ENCODE data around the gene AEBP1.

AEBP1 gene

DNA sequence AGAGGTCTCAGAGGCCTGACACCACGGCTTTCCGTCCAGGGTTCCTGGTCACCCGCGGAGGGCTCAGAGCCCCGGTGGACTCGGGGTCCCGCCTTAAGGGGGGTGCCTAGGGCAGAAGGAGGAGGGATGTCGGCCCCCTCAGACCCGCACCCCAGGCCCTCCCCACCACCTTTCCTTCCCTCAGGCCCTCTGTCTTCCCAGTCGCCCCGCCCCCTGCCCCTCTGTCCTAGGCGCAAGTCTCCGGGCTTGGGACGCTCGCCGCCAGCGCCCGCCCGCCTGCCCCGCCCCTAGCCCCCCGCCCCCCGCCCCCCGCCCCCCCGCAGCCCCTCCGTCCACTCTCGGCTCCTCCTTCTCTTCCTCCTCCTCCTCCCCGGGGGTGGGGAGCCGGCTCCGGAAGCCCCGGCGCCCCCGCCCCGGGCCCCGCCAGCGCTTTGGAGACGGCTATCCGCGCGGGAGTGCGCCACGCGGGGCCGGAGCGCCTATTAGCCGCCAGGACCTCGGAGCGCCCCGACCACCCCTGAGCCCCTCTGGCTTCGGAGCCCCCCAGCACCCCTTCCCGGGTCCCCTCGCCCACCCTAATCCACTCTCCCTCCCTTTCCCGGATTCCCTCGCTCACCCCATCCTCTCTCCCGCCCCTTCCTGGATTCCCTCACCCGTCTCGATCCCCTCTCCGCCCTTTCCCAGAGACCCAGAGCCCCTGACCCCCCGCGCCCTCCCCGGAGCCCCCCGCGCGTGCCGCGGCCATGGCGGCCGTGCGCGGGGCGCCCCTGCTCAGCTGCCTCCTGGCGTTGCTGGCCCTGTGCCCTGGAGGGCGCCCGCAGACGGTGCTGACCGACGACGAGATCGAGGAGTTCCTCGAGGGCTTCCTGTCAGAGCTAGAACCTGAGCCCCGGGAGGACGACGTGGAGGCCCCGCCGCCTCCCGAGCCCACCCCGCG lies at the start of gene AEBP1:
Gene AEBP1 (plus strand): TSS at position 423 of the 937 bp plus-strand sequence. CDS start 321 bp downstream, at position 744.
- peak in 1 of 2 experiments; percentile 27 for DNase-seq

GRCh38 chr7:44056681-44057080 lies 47.5 kb upstream of the AEBP1 start:
- DNase-seq = no peak

GRCh38 chr7:44057181-44057848 lies 46.8 kb upstream of the AEBP1 start:
- no peak for DNase-seq

DNA sequence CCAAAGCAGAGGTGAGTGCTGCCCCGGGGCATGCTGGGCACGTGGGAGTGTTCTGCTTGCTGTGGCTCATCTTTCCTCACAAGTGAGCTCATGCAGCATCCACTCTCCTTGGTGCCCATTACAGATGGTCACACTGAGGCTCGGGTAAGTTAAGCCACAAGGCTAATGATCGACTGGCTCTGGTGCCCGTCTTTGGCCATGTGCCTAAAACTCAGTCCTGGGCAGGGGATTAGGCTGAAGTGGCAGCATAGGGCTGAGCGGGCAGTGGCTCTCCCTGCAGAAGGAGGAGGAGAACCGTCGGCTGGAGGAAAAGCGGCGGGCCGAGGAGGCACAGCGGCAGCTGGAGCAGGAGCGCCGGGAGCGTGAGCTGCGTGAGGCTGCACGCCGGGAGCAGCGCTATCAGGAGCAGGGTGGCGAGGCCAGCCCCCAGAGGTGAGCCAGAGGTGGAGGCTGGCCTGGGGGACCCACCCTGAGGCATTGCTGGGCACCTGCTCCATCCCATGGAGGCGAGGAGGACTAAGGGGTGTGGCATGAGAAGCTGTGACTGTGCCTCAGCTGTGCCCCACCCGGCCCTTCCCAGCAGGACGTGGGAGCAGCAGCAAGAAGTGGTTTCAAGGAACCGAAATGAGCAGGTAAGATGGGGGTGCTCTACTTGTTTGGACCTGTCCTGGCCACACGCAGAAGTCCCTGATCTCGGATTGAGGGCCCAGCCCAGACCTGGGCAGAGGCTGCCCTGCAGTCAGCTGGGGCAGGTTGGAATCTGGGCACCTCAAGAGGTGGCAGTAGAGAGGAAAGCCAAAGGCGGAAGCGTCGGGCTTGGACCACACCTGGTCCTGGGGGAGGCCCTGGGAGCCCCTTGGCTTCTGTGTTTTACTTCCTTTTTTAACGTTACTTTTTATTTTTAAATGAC lies 46.0 kb upstream of the AEBP1 start:
- DNase-seq = no peak

DNA sequence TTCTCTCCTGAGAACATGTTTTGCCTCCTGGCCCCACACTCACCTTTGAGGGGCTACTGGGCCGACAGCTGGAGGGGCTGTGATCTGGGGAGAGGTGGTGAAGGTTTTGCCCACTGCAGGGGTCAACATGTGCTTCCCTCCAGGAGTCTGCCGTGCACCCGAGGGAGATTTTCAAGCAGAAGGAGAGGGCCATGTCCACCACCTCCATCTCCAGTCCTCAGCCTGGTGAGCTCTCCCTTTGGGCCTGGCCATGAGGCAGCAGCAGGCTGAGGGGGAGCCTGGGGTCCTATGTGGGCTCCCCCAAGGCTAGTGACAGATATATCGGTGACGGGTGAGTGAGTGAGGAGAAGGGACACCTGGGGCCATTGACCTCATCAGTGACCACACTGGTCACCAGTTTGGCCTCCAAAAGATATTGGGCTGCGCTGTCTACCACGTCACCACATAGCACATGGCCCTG lies 45.4 kb upstream of the AEBP1 start:
- no peak for DNase-seq

DNA sequence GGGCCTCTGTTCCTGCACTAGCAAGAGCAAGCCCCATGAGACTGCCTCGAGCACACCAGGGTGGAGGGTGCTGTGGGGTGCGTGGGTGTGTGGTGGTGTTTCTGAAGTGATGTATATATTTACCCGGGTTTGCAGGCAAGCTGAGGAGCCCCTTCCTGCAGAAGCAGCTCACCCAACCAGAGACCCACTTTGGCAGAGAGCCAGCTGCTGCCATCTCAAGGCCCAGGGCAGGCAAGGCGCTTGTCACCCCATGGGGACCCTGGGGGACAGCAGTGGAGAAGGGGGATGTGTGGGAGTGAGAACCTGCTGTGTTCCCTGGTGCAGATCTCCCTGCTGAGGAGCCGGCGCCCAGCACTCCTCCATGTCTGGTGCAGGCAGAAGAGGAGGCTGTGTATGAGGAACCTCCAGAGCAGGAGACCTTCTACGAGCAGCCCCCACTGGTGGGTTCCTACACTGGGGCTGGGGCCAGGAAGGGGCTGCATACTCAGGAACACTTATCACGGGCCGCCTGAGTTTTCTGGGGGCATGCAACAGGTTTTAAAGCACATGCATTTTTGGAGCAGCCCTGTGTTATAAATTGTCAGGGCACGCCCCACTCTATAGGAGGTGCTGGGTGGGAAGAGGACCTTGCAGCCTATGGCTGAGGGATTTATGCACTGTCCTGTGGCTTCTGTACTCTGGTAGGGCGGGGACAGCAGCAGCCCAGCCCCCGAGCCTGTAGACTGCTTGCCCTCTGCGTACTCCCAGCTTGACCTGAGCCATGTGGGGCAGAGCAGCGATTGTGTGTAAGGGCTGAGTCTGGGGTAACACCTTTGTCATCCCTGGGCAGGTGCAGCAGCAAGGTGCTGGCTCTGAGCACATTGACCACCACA lies 44.7 kb upstream of the AEBP1 start:
- no peak for DNase-seq

GRCh38 chr7:44060091-44060947 lies 43.8 kb upstream of the AEBP1 start:
- DNase-seq = no peak

DNA sequence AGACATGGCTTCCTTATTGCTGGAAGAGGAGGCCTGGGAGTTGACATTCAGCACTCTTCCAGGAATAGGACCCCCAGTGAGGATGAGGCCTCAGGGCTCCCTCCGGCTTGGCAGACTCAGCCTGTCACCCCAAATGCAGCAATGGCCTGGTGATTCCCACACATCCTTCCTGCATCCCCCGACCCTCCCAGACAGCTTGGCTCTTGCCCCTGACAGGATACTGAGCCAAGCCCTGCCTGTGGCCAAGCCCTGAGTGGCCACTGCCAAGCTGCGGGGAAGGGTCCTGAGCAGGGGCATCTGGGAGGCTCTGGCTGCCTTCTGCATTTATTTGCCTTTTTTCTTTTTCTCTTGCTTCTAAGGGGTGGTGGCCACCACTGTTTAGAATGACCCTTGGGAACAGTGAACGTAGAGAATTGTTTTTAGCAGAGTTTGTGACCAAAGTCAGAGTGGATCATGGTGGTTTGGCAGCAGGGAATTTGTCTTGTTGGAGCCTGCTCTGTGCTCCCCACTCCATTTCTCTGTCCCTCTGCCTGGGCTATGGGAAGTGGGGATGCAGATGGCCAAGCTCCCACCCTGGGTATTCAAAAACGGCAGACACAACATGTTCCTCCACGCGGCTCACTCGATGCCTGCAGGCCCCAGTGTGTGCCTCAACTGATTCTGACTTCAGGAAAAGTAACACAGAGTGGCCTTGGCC lies 43.0 kb upstream of the AEBP1 start:
- no peak for DNase-seq

- DNase-seq = no peak
Observed at GRCh38 chr7:44061645-44062179, 42.4 kb upstream of the AEBP1 start.

DNA sequence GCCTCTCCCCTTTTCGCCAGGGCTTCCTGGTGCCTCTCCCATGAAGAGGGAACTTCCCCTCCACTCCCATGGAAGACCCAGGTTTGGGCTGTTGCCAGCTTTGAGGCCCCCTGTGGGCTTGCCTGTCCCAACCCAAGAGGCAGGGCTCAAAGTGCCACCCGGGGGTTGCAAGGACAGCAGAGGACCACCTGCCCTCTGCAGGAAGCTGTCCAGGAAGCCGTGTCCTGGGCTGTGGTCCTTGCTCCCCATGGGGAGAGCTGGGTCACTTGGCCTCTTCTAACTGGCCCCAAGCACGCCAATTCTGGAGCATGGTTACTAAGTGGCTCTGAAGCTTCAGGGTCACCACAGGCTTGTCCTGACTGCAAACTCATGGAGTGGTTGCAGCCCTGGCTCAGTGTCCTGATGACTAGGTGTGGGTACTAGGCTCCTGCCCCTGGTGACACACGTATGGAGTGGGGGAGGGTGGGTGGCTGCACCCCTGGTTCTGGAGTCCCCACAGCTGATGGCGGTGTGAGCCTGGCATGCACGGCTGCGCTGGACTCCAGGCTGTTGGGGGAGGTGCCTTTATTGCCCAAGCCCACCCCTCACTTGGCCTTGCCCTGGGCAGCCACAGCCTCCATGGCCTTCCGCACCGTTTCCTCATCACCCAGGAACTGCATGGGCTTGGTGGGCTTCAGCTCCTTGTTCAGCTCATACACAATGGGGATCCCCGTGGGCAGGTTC lies 41.8 kb upstream of the AEBP1 start:
- no peak for DNase-seq

DNA sequence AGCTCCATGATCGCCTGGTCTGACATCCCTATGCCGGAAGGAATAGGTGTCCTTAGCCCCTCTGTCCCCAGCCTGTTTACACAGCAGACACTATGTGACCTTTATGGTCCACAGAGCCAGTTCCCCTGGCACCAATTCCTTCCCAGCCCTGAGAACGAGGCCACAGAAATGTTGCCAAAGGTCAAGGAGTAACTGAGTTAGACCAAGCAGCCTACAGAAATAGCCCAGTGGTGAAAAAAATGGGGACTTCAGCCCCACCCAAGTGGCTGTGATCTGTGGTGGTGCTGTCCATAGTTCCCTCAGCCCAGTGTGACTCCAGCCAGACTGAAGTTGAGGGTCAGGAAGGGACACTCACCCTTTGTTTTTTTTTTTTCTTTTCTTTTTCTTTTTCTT lies 41.2 kb upstream of the AEBP1 start:
- no peak for DNase-seq

- DNase-seq = no peak
Observed at GRCh38 chr7:44063547-44063893, 40.6 kb upstream of the AEBP1 start.

DNA sequence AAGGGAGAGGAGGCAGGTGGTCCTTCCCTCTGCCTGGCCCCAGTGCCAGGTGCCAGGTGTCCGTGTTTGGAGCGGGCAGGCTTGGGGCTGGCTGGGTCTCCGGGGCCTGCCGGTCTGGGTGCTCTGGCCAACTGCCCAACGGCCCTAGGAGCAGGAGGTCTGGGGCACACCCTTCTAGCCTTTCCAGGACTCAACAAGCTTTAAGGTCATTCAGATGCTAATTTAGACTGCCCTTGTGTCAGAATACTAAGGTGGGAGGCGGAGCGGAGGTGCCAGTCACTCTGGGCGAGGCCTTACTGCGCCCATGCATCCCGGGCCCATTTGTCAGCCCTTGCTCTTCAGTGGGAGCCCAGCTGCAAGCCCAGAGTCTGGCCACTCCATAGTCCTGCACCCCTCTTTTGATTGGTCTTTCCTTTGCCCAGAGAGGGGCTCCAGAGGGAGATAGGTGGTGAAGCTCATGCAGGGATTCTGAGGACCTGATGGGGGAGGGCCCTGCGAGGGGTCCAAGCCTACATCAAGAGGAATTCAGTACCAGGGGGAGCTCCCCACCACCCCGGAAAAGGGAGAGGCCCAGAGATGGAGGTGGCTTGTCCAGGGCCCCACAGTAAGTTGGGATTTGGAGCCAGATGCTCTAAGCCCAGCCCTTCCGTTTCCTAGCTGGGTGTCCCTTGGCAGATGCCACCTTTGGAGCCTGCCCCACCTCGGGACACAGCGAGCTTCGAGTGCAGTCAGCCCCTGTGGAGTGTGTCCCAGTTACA lies 40.1 kb upstream of the AEBP1 start:
- DNase-seq = no peak

- DNase-seq = peak in 1 of 2 experiments; percentile 63
Observed at GRCh38 chr7:44064791-44065430, 39.2 kb upstream of the AEBP1 start.

DNA sequence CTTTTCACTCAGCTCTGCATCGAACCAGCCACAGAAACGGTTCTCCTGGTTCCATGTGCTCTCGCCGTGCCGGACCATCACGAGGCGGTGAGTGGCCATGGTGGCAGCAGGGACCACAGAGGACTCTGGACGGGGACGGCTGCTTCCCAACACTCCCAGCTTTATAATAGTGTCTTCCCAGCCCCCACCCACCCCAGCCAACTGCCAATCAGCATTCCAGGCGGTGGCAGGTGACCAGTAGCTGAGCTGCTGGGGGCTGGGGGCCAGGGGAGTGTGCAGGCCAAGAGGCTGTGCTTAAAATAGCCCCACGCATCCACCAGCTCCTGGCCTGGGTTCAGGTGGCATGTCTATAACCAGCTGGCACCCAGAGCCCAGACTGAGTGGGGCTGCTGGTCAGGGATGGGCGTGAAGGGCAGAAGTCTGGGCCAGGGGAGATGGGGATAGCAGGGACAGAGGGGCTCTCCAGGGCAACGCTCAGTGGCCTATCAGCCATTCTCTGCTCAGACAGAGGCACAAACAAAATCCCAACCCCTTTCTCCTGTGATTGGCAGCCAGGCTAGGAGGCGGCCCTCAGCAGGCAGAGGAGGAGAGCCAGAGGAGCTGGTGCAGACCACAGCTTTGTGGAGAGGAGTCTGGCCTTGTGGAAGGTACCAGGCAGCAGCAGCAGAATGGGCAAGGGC lies 38.6 kb upstream of the AEBP1 start, which contains the start of gene PGAM2:
Gene PGAM2 (minus strand): TSS at position 137 of the 680 bp plus-strand sequence. CDS start 38 bp downstream, at position 99.
- peak; percentile 63 to 80 for DNase-seq

- DNase-seq = no peak
Observed at GRCh38 chr7:44066111-44066460, 38.1 kb upstream of the AEBP1 start.

DNA sequence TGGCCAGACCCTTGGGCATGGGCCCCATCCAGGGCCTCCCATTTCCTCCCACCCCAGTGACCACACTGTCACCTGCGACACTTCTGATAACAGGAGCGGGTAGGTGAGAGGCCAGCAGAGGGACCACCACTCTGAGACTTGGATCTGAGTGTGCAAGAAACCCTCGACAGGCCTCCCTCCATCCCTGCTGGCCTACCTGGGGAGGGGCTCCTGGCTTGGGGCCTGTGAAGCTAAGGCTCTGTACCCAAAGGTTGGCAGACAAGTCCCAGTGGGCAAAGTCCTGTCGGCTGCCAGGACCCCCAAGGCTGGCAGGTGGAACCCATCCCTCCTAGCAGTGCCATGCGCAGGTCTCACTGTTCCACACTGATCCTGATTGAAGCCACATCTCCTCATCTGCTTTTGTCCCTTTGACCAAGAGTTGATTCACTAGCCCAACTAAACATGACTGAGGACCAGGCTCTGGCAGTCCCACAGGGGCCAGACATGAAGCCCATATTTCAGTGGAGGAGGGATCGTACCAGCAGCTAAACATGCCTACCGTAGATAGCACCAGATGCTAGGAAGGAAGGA lies 37.6 kb upstream of the AEBP1 start:
- DNase-seq = no peak

All from NCI-H2081 (cell line).